Panc1 (cell line): ENCODE results near the gene ANKMY2. TPM values are rescaled to one million over a fixed set of nuclear protein-coding genes. Genes with fewer than 3 reads are reported as not detected.
A peak's percentile ranks its signal among the peaks of the same experiment; 100 is the strongest.

ENCODE experiments used
- ATAC-seq: fragments of 200-7000 bp; cut with Tn5 transposase; 2 replicates; pipeline ENCODE4 v1.9.1; 2020; ENCODE audit warnings: mild to moderate bottlenecking, moderate library complexity
- BruUV-seq: library from RNA; stranded (reverse); fragments of 400-500 nt; replicated peaks from 2 replicates; lab custom pipeline; 2021; lab: Mats Ljungman, UMichigan
- CTCF ChIA-PET: fragments of 300-600 bp; sonication (Branson Sonifier 250); formaldehyde crosslinking; loops from one replicate; lab custom pipeline; 2022; ENCODE audit warnings: antibody characterized with exemption; lab: Charles Lee
- POLR2A ChIA-PET: fragments of 300-600 bp; sonication (Branson Sonifier 250); formaldehyde crosslinking; loops from one replicate; lab custom pipeline; 2022; ENCODE audit warnings: antibody characterized with exemption; lab: Charles Lee
- DNase-seq: peaks from one replicate; pipeline ENCODE4 v3.0.0-alpha.2; 2010; ENCODE audit warnings: low read depth, low spot score
- H3K27ac ChIP-seq: 2 replicates; pipeline ENCODE4 v1.5.1; 2011; ENCODE audit warnings: mild to moderate bottlenecking, low read length, inconsistent platforms
- H3K27me3 ChIP-seq: fragments of 200-500 bp; sonication (Bioruptor generic); 2 replicates; pipeline ENCODE4 v1.6.0; 2014; ENCODE audit warnings: low read length, inconsistent platforms; ENCODE audit not compliant: control insufficient read depth, insufficient read depth
- H3K36me3 ChIP-seq: fragments of 200-500 bp; sonication (Bioruptor generic); 2 replicates; pipeline ENCODE4 v1.5.1; 2014; ENCODE audit warnings: inconsistent platforms, mild to moderate bottlenecking, low read length, moderate library complexity; ENCODE audit not compliant: control insufficient read depth, insufficient read depth
- H3K4me1 ChIP-seq: 2 replicates; pipeline ENCODE4 v1.5.1; 2011; ENCODE audit warnings: inconsistent platforms, mild to moderate bottlenecking, low read length, moderate library complexity; ENCODE audit not compliant: control insufficient read depth, insufficient read depth
- H3K4me3 ChIP-seq, 2 experiments: 2 replicates each; pipeline ENCODE4 v1.5.1; 2011 to 2012; ENCODE audit warnings: low read depth in 2 of 2, low read length in 2 of 2, mild to moderate bottlenecking in 2 of 2, inconsistent platforms in 1 of 2, moderate library complexity in 1 of 2
- H3K9me3 ChIP-seq: fragments of 200-500 bp; sonication (Bioruptor generic); 2 replicates; pipeline ENCODE4 v1.5.1; 2014; ENCODE audit warnings: low read depth, mild to moderate bottlenecking, inconsistent platforms, low read length, moderate library complexity; ENCODE audit not compliant: control insufficient read depth, insufficient read depth
- POLR2AphosphoS5 ChIP-seq: IDR thresholded peaks from 2 replicates; pipeline ENCODE4 v1.6.1; 2012; ENCODE audit warnings: mild to moderate bottlenecking, low read depth, low read length, moderate library complexity
- REST ChIP-seq, 2 experiments: IDR thresholded peaks; 2 replicates each; pipeline ENCODE4 v1.6.1; 2011 to 2012; ENCODE audit warnings: low read depth in 2 of 2, control low read depth in 1 of 2, low read length in 1 of 2, mild to moderate bottlenecking in 1 of 2, moderate library complexity in 1 of 2; ENCODE audit not compliant: insufficient read depth in 1 of 2
- SIN3A ChIP-seq: IDR thresholded peaks from 2 replicates; pipeline ENCODE4 v1.6.1; 2012; ENCODE audit warnings: low read depth, mild to moderate bottlenecking, low read length, moderate library complexity, borderline replicate concordance; ENCODE audit not compliant: insufficient read depth
- TCF7L2 ChIP-seq: IDR thresholded peaks from 2 replicates; pipeline ENCODE4 v1.6.1; 2011; ENCODE audit warnings: mild to moderate bottlenecking, low read depth, low read length, inconsistent platforms
- in situ Hi-C: cut with HindIII; loops from 2 replicates; pipeline ENCODE4 v1.10.0; 2016; ENCODE audit warnings: low sequenced_read_pairs, low pct_unique_long_range_greater_than_20kb
- intact Hi-C: fragments of 100-400 bp; cut with micrococcal nuclease; formaldehyde crosslinking; loops from one replicate; pipeline ENCODE4 v1.10.0; 2022; ENCODE audit not compliant: unreplicated experiment
- total RNA-seq: library from RNA; stranded (reverse); gene quantifications from one replicate; pipeline ENCODE4 v1.2.1, GENCODE V29; 2021; ENCODE audit not compliant: unreplicated experiment
- TF ChIP-seq, protein P1 (sequence below): fragments of 450-650 bp; IDR thresholded peaks from 2 replicates; pipeline ENCODE4 v1.5.1; 2017; ENCODE audit warnings: mild to moderate bottlenecking

Gene ANKMY2
- total RNA-seq, 1 experiment from 2014 or later: 18.6 TPM

- POLR2A ChIA-PET: interaction anchor here (0.7 to 0.8 kb wide), 2 partner anchors 58 to 147 kb away, joined by 3 read pairs; no protein-coding TSS in a partner anchor
- DNase-seq (peak; percentile 42), ATAC-seq (peak; percentile 82)
- Histone ChIP-seq H3K27ac (no peak overlapping the region), H3K27me3 (no peaks in the 10 kb centered on the region), H3K4me3 (no peak overlapping the region), H3K9me3 (no peaks in the 10 kb centered on the region), H3K36me3 (no peaks in the 10 kb centered on the region), H3K4me1 (no peaks in the 10 kb centered on the region)
- no TSS peak for BruUV-seq
- in situ Hi-C loops (no loop called here), intact Hi-C loops (loop anchor here (1.0 to 10.0 kb wide), 3 partner anchors 133 to 487 kb away; no protein-coding TSS in a partner anchor)
- CTCF ChIA-PET: interaction anchor here (0.5 to 1.5 kb wide), 18 partner anchors 18 to 487 kb away, joined by 3 to 18 read pairs (median 4); no protein-coding TSS in a partner anchor
- TF ChIP-seq, protein P1, sequence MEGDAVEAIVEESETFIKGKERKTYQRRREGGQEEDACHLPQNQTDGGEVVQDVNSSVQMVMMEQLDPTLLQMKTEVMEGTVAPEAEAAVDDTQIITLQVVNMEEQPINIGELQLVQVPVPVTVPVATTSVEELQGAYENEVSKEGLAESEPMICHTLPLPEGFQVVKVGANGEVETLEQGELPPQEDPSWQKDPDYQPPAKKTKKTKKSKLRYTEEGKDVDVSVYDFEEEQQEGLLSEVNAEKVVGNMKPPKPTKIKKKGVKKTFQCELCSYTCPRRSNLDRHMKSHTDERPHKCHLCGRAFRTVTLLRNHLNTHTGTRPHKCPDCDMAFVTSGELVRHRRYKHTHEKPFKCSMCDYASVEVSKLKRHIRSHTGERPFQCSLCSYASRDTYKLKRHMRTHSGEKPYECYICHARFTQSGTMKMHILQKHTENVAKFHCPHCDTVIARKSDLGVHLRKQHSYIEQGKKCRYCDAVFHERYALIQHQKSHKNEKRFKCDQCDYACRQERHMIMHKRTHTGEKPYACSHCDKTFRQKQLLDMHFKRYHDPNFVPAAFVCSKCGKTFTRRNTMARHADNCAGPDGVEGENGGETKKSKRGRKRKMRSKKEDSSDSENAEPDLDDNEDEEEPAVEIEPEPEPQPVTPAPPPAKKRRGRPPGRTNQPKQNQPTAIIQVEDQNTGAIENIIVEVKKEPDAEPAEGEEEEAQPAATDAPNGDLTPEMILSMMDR: peak; percentile 87
- TF ChIP-seq SIN3A (no peak), TCF7L2 (no peak), POLR2AphosphoS5 (no peak), REST (IDR thresholded peaks at IDR 0.05; ENCODE audit: insufficient read depth in 1 of 2, low read depth in 2 of 2, low read length in 1 of 2) (no peak)
Observed at GRCh38 chr7:16564909-16565426, 80.6 kb downstream of the ANKMY2 start.

GRCh38 chr7:16564023-16564380, 81.6 kb downstream of the ANKMY2 start:
- in situ Hi-C loops: no loop called here
- no TSS peak for BruUV-seq
- POLR2A ChIA-PET: no interaction called here
- intact Hi-C loops: loop anchor here (10.0 kb wide), 1 partner anchor 449 kb away; no protein-coding TSS in a partner anchor
- H3K27me3 ChIP-seq: no peaks in the 10 kb centered on the region
- H3K27ac ChIP-seq: no peak overlapping the region
- no peaks in the 10 kb centered on the region for H3K9me3 ChIP-seq
- H3K4me1 ChIP-seq: no peaks in the 10 kb centered on the region
- no peaks in the 10 kb centered on the region for H3K36me3 ChIP-seq
- no peak for ATAC-seq
- DNase-seq: no peak
- CTCF ChIA-PET: interaction anchor here (0.7 to 1.5 kb wide), 5 partner anchors 53 to 486 kb away, joined by 3 to 18 read pairs (median 5); no protein-coding TSS in a partner anchor
- H3K4me3 ChIP-seq: no peak overlapping the region
- TF ChIP-seq POLR2AphosphoS5 (no peak), SIN3A (no peak), REST (IDR thresholded peaks at IDR 0.05; ENCODE audit: insufficient read depth in 1 of 2, low read depth in 2 of 2, low read length in 1 of 2) (no peak)
- TF ChIP-seq, protein P1: no peak
